GM18867 (cell line): Measurements from ENCODE around the gene YTHDF1.

ENCODE experiments used
- ATAC-seq: cut with Tn5 transposase; IDR thresholded peaks from one replicate; pipeline ENCODE4 v1.9.1; 2021; ENCODE audit warnings: mild to moderate bottlenecking, moderate library complexity; ENCODE audit not compliant: unreplicated experiment

Gene YTHDF1

GRCh38 chr20:63210011-63210605 is 5.8 kb downstream of the YTHDF1 start:
- no peak for ATAC-seq

- no peak for ATAC-seq
Measured at GRCh38 chr20:63208346-63208909, 7.5 kb downstream of the YTHDF1 start.

GRCh38 chr20:63206878-63207277 is 9.1 kb downstream of the YTHDF1 start:
- no peak for ATAC-seq

- no peak for ATAC-seq
Measured at GRCh38 chr20:63205896-63206295, 10.0 kb downstream of the YTHDF1 start.

GRCh38 chr20:63204362-63204761 is 11.6 kb downstream of the YTHDF1 start:
- ATAC-seq = no peak

- no peak for ATAC-seq
Measured at GRCh38 chr20:63202811-63203526, 13.0 kb downstream of the YTHDF1 start.

GRCh38 chr20:63202021-63202420 is 13.9 kb downstream of the YTHDF1 start:
- no peak for ATAC-seq

GRCh38 chr20:63198606-63199005 is 17.3 kb downstream of the YTHDF1 start:
- ATAC-seq = no peak

GRCh38 chr20:63196768-63197470 is 19.0 kb downstream of the YTHDF1 start:
- no peak for ATAC-seq

GRCh38 chr20:63194797-63195173 is 21.1 kb downstream of the YTHDF1 start:
- no peak for ATAC-seq

- no peak for ATAC-seq
Measured at GRCh38 chr20:63194007-63194796, 21.7 kb downstream of the YTHDF1 start.

- no peak for ATAC-seq
Measured at GRCh38 chr20:63192721-63193120, 23.2 kb downstream of the YTHDF1 start.

GRCh38 chr20:63191400-63191799 is 24.5 kb downstream of the YTHDF1 start:
- ATAC-seq = no peak

GRCh38 chr20:63190828-63191227 is 25.1 kb downstream of the YTHDF1 start:
- ATAC-seq = no peak

- ATAC-seq = no peak
Measured at GRCh38 chr20:63189846-63190559, 25.9 kb downstream of the YTHDF1 start.

- no peak for ATAC-seq
Measured at GRCh38 chr20:63189322-63189642, 26.6 kb downstream of the YTHDF1 start.

GRCh38 chr20:63188641-63189321 is 27.1 kb downstream of the YTHDF1 start:
- ATAC-seq = no peak

- no peak for ATAC-seq
Measured at GRCh38 chr20:63188159-63188442, 27.8 kb downstream of the YTHDF1 start.

GRCh38 chr20:63187338-63188158 is 28.4 kb downstream of the YTHDF1 start:
- no peak for ATAC-seq
